Head of caudate nucleus (tissue), 42 donors: ENCODE measurements around the gene MIB2.

Experiments used
- DNase-seq, 42 donors: peaks; one replicate each; pipeline versions ENCODE4 v3.0.0 to v3.0.0-alpha.2; 2020 to 2021; ENCODE audit warnings: mixed read lengths in 7 of 42
- intact Hi-C: fragments of 100-400 bp; cut with DNase I; formaldehyde crosslinking; loops from one replicate; pipeline ENCODE4 v1.15.0; 2022

MIB2 gene

DNA sequence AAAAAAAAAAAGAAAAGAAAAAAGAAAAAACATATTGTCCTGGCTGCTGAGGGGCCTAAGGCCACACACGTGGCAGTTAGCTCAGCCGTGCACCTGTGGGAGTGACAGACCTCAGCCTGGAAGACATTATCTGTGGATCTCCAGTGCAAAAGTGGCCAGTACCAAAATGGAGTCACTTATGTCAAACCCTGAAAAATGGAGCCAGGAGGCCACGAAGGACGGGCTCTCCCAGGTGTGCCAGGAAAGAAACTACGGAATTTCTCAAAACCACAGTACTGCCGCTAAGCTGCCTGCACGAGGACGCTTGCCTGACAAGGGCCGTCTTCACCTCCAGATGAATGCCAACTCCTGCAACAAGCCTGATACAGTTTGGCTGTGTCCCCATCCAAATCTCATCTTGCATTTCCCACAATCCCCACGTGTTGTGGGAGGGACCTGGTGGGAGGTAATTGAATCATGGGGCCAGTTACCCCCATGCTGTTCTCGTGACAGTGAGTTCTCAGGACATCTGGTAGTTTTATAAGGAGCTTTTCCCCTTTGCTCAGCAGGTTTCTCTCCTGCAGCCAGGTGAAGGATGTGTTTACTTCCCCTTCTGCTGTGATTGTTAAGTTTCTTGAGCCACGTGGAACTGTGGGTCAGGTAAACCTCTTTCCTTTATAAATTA is 5.3 kb upstream of the MIB2 start:
- intact Hi-C loops, result no loop called here
- DNase-seq, result no peak

DNA sequence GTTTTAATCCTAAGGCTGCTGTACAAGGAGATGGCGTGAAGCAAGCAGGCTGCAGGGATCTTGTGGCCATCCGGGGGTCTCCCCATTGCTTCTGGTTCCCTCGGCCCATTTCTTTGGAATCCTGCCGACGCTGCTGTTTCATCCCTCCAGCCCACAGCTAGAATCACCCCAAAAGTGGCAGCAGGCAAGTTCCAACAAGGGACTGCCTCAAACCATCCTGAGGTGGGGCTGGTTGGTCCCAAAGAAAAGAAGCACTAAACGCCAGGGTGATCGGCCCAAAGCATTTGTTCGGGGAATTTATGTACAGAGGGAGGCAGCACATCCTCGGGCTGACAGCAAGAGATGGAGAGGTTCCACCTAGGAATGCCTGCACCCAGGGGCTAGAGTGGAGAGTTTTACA is 4.5 kb upstream of the MIB2 start:
- DNase-seq, result no peak
- intact Hi-C loops, result no loop called here

DNA sequence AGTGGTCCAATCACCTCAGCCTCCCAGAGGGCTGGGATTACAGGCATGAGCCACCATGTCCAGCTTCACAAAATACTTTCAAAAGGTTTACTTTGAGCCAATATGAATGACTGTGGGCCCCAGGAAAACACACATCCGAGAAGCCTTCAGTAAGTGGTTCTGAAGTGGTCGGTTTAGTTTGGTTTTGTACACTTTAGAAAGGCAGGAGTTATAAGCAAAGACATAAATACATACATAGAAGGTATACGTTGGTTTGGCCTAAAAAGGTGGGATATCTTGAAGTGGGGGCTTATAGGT is 3.2 kb upstream of the MIB2 start:
- no peak for DNase-seq
- intact Hi-C loops, result no loop called here

DNA sequence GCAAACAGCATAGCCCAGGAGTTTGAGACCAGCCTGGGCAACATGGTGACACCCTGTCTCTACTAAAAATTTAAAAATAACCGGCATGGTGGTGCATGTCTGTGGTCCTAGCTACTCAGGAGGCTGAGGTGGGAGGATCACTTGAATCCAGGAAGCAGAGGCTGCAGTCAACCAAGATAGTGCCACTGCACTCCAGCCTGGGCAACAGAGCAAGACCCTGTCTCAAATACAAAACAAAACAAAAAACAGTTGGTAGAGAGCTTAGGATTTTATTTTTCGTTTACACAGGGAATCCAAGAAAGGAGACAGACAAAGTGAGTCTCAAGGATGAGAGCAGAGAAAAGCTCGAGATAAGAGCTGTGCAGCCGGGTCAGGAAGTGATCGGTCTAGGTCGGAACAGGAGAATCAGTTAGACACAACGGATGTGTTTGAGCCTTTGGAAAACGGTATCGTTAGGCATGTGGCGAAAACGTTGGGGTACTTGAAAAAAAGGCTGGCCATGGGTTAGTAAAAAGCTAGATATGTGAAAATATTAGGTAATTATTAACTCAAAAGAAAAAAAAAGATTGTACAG is 1.7 kb upstream of the MIB2 start:
- DNase-seq, result no peak
- intact Hi-C loops, result no loop called here

DNA sequence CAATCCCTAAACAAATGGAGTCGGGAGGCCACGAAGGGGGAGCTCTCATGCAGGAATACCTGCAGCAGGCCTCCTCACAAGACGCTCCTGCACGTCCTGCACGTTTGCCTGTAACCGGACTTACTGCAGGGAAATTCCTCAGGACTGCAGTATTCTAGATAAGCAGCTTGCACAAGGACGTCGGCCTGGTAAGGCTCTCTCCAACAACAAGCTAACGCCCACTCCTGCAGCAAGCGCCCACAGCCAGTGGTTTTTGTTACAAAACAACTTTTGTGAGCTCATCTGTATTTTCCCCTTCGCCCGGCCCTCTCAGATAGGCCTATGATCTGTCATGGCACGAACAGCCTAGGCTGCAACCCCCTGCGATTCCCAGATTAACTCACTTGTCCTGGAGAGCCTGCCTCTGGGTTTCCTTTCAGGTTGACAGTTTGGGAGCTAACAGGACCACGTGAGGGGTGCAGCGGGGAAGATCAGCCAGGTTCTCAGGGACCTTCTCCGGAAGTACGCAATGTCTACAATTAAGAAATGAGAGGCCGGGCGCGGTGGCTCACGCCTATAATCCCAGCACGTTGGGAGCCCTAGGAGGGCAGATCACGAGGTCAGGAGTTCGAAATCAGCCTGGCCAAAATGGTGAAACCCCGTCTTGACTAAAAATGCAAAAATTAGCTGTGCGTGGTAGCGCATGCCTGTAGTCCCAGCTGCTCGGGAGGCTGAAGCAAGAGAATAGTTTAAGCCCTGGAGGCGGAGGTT is 921 bp upstream of the MIB2 start:
- intact Hi-C loops, result no loop called here
- DNase-seq, result peak in 39 of 42 donors; percentile 17 to 65 (median 47)

DNA sequence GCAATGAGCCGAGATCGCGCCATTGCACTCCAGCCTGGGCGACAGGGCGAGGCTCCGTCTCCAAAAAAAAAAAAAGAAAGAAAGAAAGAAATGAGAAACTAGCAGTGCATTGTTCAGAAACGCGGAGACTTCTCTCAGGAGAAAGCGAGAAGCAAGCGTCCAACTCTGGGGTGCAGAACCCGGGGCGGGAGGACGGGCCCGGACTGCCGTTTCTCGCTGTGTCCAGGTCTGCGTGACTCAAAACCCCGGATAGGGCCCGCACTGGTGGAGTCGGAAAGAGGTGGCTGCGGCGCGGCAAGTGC is 395 bp upstream of the MIB2 start:
- intact Hi-C loops, result loop anchor here (5.0 kb wide), 1 partner anchor 38 kb away; no protein-coding TSS in a partner anchor
- DNase-seq, result no peak

DNA sequence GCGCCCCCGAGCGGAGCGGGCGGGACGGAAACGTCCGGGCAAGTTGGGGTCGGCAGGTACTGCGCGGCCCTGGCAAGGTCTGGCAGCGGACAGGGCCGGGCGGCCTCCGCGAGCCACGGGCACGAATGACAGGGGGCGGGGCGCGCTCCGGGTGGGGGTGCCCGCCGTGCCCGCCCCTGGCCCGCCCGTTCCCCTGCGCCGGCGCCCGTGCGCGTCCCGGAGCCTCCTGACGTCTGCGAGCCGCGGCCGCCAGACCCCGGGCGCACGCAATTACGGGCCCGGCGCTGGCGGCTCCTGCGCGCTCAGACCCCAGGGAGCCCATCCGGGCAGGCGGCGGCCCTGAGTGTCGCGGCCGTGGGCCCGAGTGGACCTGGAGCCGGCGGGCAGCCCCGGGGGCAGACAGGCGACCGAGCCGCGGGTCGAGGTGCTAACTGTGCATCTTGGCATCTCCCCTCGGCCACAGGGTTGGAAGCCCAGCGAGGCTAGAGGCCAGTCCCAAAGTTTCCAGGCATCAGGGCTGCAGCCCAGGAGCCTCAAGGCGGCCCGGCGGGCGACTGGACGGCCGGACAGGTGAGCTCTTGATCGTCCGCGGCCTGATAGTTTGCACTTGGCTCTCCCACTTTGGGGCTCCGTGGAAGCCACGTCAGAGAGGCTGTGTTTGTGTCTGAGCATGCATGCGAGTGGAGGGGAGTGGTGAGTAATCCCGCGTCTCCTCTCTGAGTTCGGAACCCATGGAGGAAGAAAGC is 918 bp downstream of the MIB2 start:
- peak in 24 of 42 donors; percentile 18 to 68 (median 40) for DNase-seq
- intact Hi-C loops, result loop anchor here (5.0 kb wide), 1 partner anchor 39 kb away; no protein-coding TSS in a partner anchor

DNA sequence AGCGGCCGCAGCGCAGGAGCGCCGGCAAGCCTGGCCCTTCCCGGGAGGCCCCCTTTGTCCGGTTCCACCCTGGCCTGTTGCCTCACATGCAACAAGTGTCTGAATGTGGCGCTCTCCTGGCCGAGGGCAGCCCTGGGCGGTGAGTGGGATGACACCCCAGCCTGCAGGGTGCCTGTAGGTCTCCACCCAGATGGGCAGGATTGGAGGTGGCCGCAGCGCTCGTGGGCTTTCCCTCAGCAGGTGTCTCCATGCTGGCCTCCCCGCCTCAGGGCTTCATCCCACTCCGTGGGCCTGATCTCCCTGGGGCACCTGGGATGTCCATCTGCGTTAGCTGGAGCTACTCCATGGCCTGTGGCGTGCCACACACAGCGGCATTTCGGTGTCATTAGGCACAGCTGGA is 1.5 kb downstream of the MIB2 start:
- no peak for DNase-seq
- intact Hi-C loops, result loop anchor here (5.0 kb wide), 1 partner anchor 40 kb away; no protein-coding TSS in a partner anchor

DNA sequence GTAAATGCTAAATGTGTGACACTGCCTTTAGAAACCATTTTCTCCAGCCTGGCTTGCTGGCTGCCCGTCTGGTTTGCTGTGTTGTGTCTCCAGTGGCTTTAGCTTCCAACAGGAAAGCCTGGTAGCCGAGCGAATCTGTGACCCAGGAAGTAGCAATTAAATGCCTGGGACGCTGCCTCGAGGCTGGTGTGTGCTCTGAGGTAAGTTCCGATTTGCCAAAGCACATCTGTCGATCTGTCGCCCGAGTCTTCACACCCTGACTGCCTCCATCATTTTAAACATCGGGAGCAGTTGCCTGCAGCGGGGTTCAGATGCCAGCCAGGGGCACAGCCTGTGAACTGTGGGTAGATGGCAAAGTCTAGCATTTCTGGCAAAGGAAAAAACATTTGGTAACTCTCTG is 2.2 kb downstream of the MIB2 start:
- intact Hi-C loops, result loop anchor here (5.0 kb wide), 1 partner anchor 40 kb away; no protein-coding TSS in a partner anchor
- no peak for DNase-seq

DNA sequence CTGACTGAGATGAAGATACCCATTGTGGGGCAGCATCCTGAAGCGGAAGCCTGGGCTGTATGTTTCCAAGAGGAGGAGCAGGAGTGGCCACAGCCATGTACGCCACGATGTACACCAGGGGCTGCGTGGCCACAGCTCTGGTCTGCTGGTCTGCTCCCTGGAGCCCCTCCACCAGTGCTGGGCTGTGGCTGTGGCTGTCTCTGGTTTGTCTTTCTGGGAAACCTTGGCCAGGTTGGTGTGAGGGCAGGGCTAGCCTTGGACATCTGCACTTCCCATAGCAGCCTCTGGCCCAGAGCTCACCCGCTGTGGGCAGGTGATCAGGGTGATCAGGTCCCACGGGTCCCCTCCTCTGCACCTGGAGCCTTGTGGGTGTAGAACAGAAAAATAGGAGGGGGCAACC is 2.6 kb downstream of the MIB2 start:
- intact Hi-C loops, result loop anchor here (5.0 kb wide), 1 partner anchor 41 kb away; no protein-coding TSS in a partner anchor
- no peak for DNase-seq

DNA sequence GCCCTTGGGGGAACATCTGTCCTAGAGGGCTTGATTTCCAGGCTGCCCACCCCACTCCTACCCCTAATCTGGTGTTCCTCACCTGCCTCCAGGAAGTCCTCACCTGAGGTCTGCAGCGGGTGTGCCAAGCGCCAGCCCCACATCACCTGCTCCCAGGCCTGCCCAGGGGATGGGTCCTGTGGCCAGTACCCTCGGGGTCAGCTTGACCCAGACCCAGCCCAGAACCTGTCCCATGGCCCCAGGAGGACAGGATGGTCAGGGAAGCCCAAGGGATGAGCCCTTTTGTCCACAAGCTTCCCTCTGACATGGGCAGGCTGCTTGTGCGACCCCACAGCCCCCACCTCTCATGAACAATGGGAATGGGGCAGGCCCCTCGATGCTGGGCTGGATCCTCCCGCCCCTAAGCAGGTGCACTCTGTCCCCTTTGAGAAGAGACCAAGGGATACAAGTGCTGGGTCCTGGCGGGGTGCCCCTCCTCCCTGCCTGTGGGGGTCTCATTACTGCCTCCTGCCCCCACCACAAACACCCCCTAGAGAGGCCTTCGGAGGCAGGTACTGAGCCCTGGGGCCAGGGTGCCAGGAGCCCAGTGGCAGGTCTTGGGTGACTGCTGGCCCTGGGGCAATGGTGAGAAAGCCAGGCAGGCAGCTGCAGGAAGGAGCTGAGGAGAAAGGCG is 3.2 kb downstream of the MIB2 start:
- DNase-seq, result no peak
- intact Hi-C loops, result loop anchor here (5.0 kb wide), 1 partner anchor 41 kb away; no protein-coding TSS in a partner anchor

DNA sequence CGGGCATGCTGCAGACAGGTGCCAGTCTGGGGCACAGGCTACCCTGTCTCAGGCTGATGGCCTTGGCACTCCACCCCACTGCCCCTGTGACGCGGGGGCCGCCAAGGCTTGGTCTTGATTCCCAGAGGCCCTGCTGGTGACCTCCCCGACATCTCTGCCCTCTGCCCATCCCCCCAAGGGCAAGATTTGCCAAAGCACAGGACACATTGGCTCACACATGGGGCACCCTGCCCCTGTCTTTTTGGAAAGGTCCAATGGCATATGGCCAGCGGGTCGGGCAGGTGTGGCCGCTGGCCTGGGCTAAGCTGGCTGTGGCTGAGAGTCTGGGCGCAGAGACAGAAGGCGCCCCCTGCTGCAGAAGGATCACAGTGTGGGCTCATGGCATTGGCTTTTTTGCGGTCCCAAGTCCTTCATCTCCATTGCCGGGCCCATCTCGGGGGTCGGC is 4.6 kb downstream of the MIB2 start:
- no peak for DNase-seq
- intact Hi-C loops, result loop anchor here (5.0 kb wide), 1 partner anchor 43 kb away; no protein-coding TSS in a partner anchor

DNA sequence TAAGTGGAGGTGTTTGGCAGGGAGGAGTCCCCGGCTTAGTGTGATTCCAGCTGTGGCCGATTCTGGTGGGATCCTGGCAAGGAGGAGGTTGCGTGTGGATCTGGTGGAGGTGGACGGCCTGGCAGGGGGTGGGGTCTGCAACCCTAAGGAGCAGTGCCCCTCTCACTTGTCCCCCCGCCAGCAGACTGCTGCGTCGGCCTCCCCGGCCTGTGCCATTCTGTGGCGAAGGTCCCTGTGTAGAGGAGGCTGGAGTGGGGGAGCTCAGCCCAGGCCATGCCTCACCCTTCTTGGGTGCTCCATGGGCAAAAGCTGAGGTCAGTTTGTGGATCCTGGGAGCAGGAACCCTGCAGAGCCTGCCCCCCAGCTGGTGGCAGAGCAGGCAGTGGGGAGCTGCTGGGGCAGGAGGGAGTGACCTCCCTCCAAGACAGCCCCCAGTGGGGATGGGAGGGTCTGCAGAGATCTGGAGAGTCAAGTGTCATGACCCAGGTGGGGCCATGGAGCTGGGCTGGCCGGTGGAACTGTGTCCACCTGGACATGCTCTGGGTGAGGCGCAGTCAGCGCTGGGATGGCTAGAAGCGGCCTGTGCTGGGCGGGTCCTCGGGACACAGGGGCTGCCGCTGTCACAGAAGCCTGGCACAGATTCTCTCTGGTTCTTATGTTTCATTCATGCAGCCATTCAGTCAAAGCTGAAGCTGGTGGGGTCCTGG is 5.3 kb downstream of the MIB2 start:
- intact Hi-C loops, result no loop called here

DNA sequence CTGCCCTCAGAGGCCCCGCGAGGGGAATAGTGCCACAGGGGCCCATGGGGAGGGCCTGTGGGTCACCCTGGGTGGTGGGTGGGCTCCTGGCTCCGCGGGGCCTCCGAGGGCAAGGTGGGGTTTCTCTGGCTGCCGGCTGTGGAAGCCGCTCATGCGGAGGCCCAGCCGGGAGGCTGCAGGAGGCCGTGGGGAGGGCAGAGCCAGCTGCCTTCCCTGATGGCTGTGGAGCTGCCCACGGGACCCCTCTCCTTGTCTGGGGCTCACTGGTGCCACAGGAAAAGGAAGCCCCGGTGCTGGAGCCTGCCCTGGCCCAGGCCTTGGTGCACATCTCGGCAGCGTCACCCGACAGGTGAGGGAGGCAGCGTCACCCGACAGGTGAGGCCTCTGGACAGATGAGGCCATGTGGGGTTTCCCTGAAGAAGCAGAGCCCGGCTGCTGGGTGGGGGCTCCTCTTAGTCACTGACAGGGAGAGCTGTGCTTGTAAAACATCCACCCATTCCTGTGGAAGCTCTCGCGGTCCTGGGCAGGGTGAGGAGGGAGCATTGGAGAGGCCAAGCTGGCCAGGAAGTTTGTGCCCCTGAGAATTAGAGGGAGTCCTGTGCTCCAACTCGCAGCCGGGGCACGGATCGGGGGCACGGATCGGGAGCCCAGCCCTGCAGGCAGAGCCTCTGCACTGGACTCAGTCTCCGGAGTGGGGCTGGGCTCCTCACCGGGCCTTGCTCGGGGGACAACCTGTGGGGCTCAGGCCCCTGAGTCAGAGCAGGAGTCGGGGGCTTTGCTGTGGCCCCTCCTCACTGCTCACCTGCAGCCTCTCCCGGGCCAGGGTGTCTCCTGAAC is 6.1 kb downstream of the MIB2 start:
- intact Hi-C loops, result no loop called here

More for the DNA sequence above, 5.3 kb downstream of the MIB2 start:
- no peak for DNase-seq

DNA sequence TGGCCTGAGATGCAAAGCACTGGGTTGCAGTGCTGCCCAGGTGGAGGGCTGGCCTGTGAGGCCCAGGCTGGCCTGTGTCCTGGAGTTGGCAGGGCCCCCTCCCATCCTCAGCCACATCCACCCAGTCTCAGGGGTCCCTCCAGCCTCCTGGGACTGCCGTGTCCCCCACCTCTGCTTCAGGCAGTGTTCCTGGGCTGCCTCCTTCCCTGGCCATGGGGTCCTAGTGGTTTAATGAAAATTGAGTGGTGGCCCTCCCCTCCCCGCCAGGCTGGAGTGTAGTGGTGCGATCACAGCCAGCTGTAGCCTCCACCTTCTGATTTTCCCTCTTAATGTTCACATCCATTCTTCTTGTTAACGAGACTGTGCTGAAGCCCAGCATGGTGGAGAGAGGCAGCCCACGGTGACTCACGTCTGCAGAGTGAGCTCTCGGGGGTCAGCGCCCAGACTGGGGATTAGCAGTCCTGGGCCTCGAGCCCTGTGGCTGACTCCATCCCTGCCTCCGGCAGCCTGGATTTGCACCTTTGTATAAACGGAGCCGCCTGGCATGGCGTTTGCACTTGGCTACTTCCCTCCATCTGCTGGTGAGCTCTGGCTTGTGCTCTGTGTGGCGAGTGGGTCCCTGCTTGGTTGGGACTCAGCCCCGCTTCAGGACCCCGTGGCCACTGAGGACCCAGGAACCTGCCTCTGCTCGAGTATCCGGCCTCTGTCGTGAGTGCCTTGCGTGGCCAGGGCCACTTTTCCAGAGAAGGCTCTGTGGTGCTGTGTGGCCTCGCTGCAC is 6.9 kb downstream of the MIB2 start:
- intact Hi-C loops, result no loop called here
- DNase-seq, result no peak

More for the DNA sequence above, 6.1 kb downstream of the MIB2 start:
- DNase-seq, result no peak

DNA sequence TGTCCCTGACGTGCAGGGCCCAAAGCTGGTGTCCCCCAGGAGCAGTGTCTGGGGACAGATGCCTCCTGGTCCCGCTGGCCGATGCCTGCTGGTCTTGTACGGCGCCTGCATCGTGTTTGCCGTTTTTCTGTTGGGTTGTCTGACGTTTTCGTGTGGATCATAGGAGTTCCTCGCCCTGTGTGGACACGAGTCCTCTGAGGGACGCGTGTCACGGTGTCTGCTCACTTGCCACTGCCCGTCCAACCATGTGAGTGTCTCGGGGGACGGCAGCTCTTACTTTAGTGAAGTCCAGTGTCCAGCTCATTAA is 7.4 kb downstream of the MIB2 start:
- no peak for DNase-seq
- intact Hi-C loops, result no loop called here

DNA sequence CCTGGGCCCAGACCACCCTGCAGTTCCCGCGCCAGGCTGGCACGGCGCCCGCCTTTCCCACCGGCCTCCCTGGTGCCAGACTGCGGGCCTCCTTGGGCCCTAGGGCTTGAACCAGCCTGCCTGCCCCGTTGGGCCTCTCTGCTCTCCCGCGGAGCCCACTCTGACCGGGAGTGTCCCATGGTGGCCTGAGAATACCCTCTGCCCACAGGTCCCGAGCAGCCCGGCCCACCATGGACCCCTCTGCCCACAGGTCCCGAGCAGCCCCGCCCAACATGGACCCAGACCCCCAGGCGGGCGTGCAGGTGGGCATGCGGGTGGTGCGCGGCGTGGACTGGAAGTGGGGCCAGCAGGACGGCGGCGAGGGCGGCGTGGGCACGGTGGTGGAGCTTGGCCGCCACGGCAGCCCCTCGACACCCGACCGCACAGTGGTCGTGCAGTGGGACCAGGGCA is 7.9 kb downstream of the MIB2 start:
- intact Hi-C loops, result no loop called here
- no peak for DNase-seq
